Gastrocnemius medialis (tissue), 4 donors: ENCODE data around the gene PIK3C2G. TPM values are rescaled to one million over a fixed set of nuclear protein-coding genes. Genes with fewer than 3 reads are reported as not detected.

ENCODE experiments used
- ATAC-seq, 2 donors: fragments of 150-250 bp; one replicate each; pipeline ENCODE4 v1.9.1; 2016
- DNase-seq, 2 donors: peaks; one replicate each; pipeline ENCODE4 v3.0.0-alpha.2; 2019
- H3K27ac ChIP-seq, 4 donors: fragments of 200-600 bp; sonication (generic); 1 replicate in 1 of 4; 2 replicates in 3 of 4; pipeline ENCODE4 v1.5.1; 2016 to 2018; ENCODE audit warnings: mild to moderate bottlenecking in 2 of 4, moderate library complexity in 1 of 4
- H3K27me3 ChIP-seq, 3 donors: fragments of 200-600 bp; sonication (generic) in 2 of 3; 1 replicate in 1 of 3; 2 replicates in 2 of 3; pipeline versions ENCODE4 v1.5.1 to v1.6.0; 2016 to 2019; ENCODE audit warnings: mild to moderate bottlenecking in 1 of 3, moderate library complexity in 1 of 3
- H3K36me3 ChIP-seq, 2 donors: fragments of 200-600 bp; sonication (generic) in 1 of 2; one replicate each; pipeline ENCODE4 v1.5.1; 2017 to 2018
- H3K4me1 ChIP-seq, 2 donors: fragments of 200-600 bp; sonication (generic) in 1 of 2; one replicate each; pipeline ENCODE4 v1.5.1; 2016 to 2017; ENCODE audit warnings: mild to moderate bottlenecking in 2 of 2
- H3K4me3 ChIP-seq, 4 donors: fragments of 200-600 bp; sonication (generic) in 3 of 4; 1 replicate in 1 of 4; 2 replicates in 3 of 4; pipeline ENCODE4 v1.5.1; 2016 to 2019; ENCODE audit warnings: mild to moderate bottlenecking in 2 of 4
- H3K9me3 ChIP-seq, 3 donors: fragments of 200-600 bp; sonication (generic) in 2 of 3; 1 replicate in 1 of 3; 2 replicates in 2 of 3; pipeline ENCODE4 v1.5.1; 2016 to 2019
- POLR2A ChIP-seq, 2 donors: fragments of 450-650 bp; IDR thresholded peaks; one replicate each; pipeline ENCODE4 v1.6.1; 2017; ENCODE audit warnings: antibody characterized with exemption in 2 of 2, mild to moderate bottlenecking in 2 of 2, moderate library complexity in 2 of 2
- in situ Hi-C, 4 donors: fragments of 200-750 bp; cut with MboI; loops; one replicate each; pipeline versions ENCODE4 v1.15.0 to v1.8.0; 2017; ENCODE audit warnings: low sequenced_read_pairs in 4 of 4
- intact Hi-C: fragments of 100-400 bp; cut with DNase I; formaldehyde crosslinking; loops from one replicate; pipeline ENCODE4 v1.15.1; 2023; ENCODE audit warnings: low total_unique reads
- total RNA-seq, 4 donors: library from RNA; depleted of rRNA; stranded (reverse); fragments of >200 nt; gene quantifications; one replicate each; pipeline versions ENCODE4 v1.1.0 to v1.2.3, GENCODE V29; 2016
- TF ChIP-seq, protein P1 (sequence below), 5 experiments: fragments of 450-650 bp in 3 of 5; fragments of 200-600 bp in 2 of 5; sonication (generic) in 2 of 5; IDR thresholded peaks in 4 of 5; conservative IDR thresholded peaks in 1 of 5; 1 replicate in 4 of 5; 2 replicates in 1 of 5; pipeline ENCODE4 v1.5.1; 2016 to 2019; ENCODE audit warnings: antibody characterized with exemption in 5 of 5, mild to moderate bottlenecking in 3 of 5, moderate library complexity in 3 of 5

The PIK3C2G gene
- total RNA-seq, 4 donors from 2014 or later: 0.40 TPM; not detected in 3

DNA sequence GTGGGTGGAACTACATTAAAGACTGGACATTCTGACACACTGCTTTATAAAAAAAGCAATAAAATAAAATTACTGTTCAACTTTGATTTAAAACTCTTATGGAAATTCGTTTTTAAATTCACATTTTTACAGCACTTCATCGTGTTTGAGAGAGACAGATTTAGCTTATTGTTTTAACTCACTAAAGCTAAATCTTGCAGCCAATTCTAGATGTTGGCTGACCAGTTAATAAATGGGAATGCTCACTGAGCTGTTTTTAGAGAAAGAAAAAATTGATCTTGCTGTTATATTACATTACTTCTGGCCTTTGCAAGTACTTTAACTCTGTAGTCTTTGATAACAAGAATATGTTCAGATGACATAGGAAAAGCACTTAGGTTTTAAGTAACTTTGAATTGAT, 319.4 kb downstream of the PIK3C2G start:
- TF ChIP-seq, protein P1, sequence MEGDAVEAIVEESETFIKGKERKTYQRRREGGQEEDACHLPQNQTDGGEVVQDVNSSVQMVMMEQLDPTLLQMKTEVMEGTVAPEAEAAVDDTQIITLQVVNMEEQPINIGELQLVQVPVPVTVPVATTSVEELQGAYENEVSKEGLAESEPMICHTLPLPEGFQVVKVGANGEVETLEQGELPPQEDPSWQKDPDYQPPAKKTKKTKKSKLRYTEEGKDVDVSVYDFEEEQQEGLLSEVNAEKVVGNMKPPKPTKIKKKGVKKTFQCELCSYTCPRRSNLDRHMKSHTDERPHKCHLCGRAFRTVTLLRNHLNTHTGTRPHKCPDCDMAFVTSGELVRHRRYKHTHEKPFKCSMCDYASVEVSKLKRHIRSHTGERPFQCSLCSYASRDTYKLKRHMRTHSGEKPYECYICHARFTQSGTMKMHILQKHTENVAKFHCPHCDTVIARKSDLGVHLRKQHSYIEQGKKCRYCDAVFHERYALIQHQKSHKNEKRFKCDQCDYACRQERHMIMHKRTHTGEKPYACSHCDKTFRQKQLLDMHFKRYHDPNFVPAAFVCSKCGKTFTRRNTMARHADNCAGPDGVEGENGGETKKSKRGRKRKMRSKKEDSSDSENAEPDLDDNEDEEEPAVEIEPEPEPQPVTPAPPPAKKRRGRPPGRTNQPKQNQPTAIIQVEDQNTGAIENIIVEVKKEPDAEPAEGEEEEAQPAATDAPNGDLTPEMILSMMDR (IDR thresholded peaks at IDR 0.05 in 4 of 5, conservative IDR thresholded peaks at IDR 0.05 in 1 of 5): no peak
- no peak for TF ChIP-seq POLR2A (IDR thresholded peaks at IDR 0.05)
- DNase-seq (no peak), ATAC-seq (no peak)
- in situ Hi-C loops: loop anchor here in 1 of 4 donors (25.0 kb wide), 1 partner anchor 93 kb away; no protein-coding TSS in a partner anchor
- Histone ChIP-seq H3K4me1 (no peaks in the 10 kb centered on the region), H3K27ac (no peak overlapping the region), H3K27me3 (no peaks in the 10 kb centered on the region), H3K9me3 (no peaks in the 10 kb centered on the region), H3K36me3 (no peaks in the 10 kb centered on the region), H3K4me3 (no peak overlapping the region)
- intact Hi-C loops: no loop called here

DNA sequence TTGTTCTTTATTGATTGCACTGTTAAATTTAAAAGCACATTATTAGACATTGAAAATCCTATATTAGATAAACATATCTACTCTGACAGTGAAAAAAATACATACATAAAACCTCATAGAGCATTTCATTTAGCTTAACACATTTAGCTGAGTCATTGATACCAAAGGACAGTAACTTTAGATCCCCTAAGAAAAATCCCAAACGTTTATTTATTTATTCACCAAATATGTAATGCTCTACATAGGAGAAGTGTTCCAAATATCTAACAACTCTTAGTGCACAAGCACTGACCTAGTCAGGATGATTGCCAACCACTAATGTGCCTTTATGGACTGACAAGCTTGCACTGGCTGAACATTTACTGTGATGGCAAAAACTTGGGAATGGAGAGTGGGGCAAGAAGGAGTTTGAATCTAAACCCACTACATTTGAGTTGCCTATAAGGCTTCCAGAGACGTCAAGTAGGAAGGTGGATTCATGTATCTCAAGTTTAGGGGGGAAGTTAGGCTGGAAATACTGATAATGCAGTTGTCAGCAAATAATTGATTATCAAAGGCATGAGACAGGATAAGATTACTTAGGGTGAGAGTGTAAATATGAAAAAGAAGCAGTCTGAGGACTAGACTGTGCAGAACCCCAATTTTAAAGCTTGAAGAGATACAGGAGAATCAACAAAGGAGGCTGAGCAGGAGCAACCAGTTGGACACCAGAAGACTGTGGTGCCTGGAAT, 320.1 kb downstream of the PIK3C2G start:
- H3K4me1 ChIP-seq: no peaks in the 10 kb centered on the region
- no peak overlapping the region for H3K4me3 ChIP-seq
- in situ Hi-C loops (loop anchor here in 1 of 4 donors (25.0 kb wide), 1 partner anchor 94 kb away; no protein-coding TSS in a partner anchor), intact Hi-C loops (no loop called here)
- no peak overlapping the region for H3K27ac ChIP-seq
- ATAC-seq (no peak), DNase-seq (no peak)
- no peaks in the 10 kb centered on the region for H3K27me3 ChIP-seq
- no peak for TF ChIP-seq POLR2A (IDR thresholded peaks at IDR 0.05)
- no peaks in the 10 kb centered on the region for H3K36me3 ChIP-seq
- H3K9me3 ChIP-seq: no peaks in the 10 kb centered on the region

DNA sequence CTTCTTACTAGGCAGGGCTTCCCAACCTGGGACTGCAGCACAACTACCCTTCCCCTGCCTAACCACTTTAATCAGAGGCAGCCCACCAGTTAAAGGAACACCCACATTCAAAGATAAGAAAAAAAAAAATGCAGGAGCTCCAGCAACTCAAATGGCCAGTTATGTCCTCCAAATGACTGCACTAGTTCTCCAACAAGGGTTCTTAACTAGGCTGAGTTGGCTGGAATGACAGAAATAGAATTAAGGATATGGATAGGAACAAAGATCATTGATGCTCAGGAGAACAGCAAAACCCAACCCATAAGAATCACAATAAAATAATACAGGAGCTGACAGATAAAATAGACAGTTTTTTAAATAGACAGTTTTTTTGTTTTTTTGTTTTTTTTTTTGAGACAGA, 322.3 kb downstream of the PIK3C2G start:
- Histone ChIP-seq H3K36me3 (no peaks in the 10 kb centered on the region), H3K9me3 (no peaks in the 10 kb centered on the region)

DNA sequence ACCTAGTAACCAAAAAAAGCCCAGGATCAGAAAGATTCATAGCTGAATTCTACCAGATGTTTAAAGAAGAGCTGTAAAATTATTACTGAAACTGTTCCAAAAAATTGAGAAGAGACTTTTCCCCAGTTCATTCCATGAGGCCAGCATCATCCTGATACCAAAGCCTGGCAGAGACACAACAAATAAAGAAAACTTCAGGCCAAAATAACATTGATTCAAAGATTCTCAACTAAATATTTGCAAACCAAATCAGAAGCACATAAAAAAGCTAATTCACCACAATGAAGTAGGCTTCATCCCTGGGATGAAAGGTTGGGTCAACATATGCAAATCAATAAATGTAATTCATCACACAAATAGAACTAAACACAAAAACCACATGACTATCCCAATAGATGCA, 325.3 kb downstream of the PIK3C2G start:
- no peaks in the 10 kb centered on the region for H3K9me3 ChIP-seq
- in situ Hi-C loops: loop anchor here in 1 of 4 donors (25.0 kb wide), 1 partner anchor 99 kb away; no protein-coding TSS in a partner anchor
- no peak overlapping the region for H3K27ac ChIP-seq
- H3K4me3 ChIP-seq: no peak overlapping the region
- intact Hi-C loops: no loop called here
- DNase-seq (no peak), ATAC-seq (no peak)
- H3K4me1 ChIP-seq: no peaks in the 10 kb centered on the region
- no peaks in the 10 kb centered on the region for H3K36me3 ChIP-seq
- TF ChIP-seq POLR2A (IDR thresholded peaks at IDR 0.05): no peak
- TF ChIP-seq, protein P1 (IDR thresholded peaks at IDR 0.05 in 4 of 5, conservative IDR thresholded peaks at IDR 0.05 in 1 of 5): no peak
- no peaks in the 10 kb centered on the region for H3K27me3 ChIP-seq

More for the DNA sequence above, 322.3 kb downstream of the PIK3C2G start:
- TF ChIP-seq POLR2A (IDR thresholded peaks at IDR 0.05): no peak
- TF ChIP-seq, protein P1 (IDR thresholded peaks at IDR 0.05 in 4 of 5, conservative IDR thresholded peaks at IDR 0.05 in 1 of 5): no peak
- no peak overlapping the region for H3K27ac ChIP-seq
- in situ Hi-C loops: loop anchor here in 1 of 4 donors (25.0 kb wide), 1 partner anchor 96 kb away; no protein-coding TSS in a partner anchor
- H3K4me1 ChIP-seq: no peaks in the 10 kb centered on the region
- ATAC-seq (no peak), DNase-seq (no peak)
- intact Hi-C loops: no loop called here
- H3K4me3 ChIP-seq: no peak overlapping the region
- H3K27me3 ChIP-seq: no peaks in the 10 kb centered on the region

DNA sequence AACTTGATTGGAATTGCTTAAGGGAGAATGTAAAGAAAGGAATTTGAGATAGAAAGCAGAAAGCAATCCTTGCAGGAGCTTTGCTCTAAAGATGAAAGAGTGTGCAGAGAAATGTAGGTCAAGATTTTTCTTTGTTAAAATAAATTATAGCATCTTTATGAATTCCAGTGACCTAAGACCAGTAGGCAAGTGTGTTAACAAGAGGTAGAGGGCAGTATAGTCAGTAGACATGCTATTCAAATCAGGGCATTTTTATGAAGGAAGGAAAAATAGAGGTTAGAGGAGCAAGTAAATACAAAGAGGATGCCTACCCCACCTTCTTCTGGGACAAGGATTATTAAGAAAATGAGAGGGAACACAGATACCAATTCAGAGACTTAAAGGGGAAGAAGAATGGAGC, 328.0 kb downstream of the PIK3C2G start:
- in situ Hi-C loops (loop anchor here in 1 of 4 donors (25.0 kb wide), 1 partner anchor 102 kb away; no protein-coding TSS in a partner anchor), intact Hi-C loops (no loop called here)
- H3K27me3 ChIP-seq: no peaks in the 10 kb centered on the region
- no peak for DNase-seq
- no peak overlapping the region for H3K4me3 ChIP-seq
- H3K36me3 ChIP-seq: no peaks in the 10 kb centered on the region
- no peak for TF ChIP-seq POLR2A (IDR thresholded peaks at IDR 0.05)
- ATAC-seq: no peak
- H3K27ac ChIP-seq: no peak overlapping the region
- H3K4me1 ChIP-seq: no peaks in the 10 kb centered on the region
- H3K9me3 ChIP-seq: no peaks in the 10 kb centered on the region
